GM12873 (cell line): ENCODE measurements around the gene PNMA8B.

Source experiments
- CTCF ChIP-seq: IDR thresholded peaks from 2 replicates; pipeline ENCODE4 v1.5.1; 2012; ENCODE audit warnings: low read depth, mild to moderate bottlenecking, moderate library complexity, low read length, control low read depth; ENCODE audit not compliant: insufficient read depth; ENCODE audit errors: missing control alignments

Gene PNMA8B

GRCh38 chr19:46470376-46470775, 25.3 kb downstream of the PNMA8B start:
- TF ChIP-seq CTCF, result no peak

GRCh38 chr19:46469541-46470185, 26.0 kb downstream of the PNMA8B start:
- no peak for TF ChIP-seq CTCF

GRCh38 chr19:46466536-46467196, 29.0 kb downstream of the PNMA8B start:
- no peak for TF ChIP-seq CTCF

- TF ChIP-seq CTCF, result no peak
Observed at GRCh38 chr19:46463516-46463915, 32.2 kb downstream of the PNMA8B start.

- TF ChIP-seq CTCF, result no peak
Observed at GRCh38 chr19:46461537-46461936, 34.1 kb downstream of the PNMA8B start.

GRCh38 chr19:46460981-46461380, 34.7 kb downstream of the PNMA8B start:
- no peak for TF ChIP-seq CTCF

GRCh38 chr19:46460055-46460454, 35.6 kb downstream of the PNMA8B start:
- no peak for TF ChIP-seq CTCF
